Measurements from ENCODE around the gene ARL5C.
"Not testable (repeated sequence)": the region's sequence is repeated elsewhere in the genome, so short reads cannot be mapped to it uniquely, and the experiment has no call there.

Gene ARL5C

GRCh38 chr17:39143552-39144093 is 22.3 kb downstream of the ARL5C start:
- no peak for FAIRE-seq
- DNase-seq (ENCODE audit: insufficient read length, low spot score), result no peak

GRCh38 chr17:39141915-39142664 is 23.9 kb downstream of the ARL5C start:
- FAIRE-seq, result no peak
- DNase-seq (ENCODE audit: insufficient read length, low spot score), result no peak

- DNase-seq (ENCODE audit: insufficient read length, low spot score) (no peak), FAIRE-seq (no peak)
Measured at GRCh38 chr17:39141294-39141693, 24.7 kb downstream of the ARL5C start.

DNA sequence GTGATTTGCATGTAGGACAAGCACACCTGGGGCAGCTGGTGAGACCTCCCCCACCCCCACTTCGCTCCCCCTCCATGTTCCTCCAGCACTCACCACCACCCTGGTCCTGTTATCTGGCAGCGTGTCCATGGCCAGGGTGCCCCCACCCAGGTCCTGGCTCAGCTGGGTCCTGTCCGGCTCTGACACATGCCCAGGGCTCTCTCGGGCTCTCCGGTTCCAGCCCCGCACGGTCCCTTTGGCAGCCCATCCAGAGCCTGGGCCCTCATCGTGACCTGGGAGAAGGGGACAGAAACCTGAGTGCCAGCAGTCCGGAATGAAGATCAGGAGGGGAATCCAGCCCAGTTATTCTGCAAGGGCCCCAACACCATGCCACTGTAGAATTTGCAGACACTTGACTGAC is 26.4 kb downstream of the ARL5C start:
- DNase-seq (ENCODE audit: insufficient read length, low spot score) (no peak), FAIRE-seq (peak; percentile 88)

DNA sequence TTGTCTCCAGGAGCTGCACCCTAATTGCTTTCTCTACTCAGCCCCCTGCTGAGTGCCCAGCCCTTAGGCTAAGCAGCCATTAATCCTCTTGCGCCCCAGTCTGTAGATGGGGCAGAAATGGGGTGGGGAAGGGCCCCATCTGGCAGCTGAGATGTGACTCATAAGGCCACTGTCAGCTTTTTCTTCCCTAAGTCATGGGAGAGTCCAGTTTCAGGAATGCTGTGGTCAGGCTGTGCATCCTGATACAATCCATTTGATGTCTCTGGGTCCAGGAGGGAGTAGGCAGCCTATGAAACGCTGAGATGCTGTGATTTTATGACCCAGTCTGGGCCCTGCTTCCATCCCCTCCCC is 26.8 kb downstream of the ARL5C start:
- FAIRE-seq, result peak; percentile 91
- peak; percentile 80 for DNase-seq (ENCODE audit: insufficient read length, low spot score)

DNA sequence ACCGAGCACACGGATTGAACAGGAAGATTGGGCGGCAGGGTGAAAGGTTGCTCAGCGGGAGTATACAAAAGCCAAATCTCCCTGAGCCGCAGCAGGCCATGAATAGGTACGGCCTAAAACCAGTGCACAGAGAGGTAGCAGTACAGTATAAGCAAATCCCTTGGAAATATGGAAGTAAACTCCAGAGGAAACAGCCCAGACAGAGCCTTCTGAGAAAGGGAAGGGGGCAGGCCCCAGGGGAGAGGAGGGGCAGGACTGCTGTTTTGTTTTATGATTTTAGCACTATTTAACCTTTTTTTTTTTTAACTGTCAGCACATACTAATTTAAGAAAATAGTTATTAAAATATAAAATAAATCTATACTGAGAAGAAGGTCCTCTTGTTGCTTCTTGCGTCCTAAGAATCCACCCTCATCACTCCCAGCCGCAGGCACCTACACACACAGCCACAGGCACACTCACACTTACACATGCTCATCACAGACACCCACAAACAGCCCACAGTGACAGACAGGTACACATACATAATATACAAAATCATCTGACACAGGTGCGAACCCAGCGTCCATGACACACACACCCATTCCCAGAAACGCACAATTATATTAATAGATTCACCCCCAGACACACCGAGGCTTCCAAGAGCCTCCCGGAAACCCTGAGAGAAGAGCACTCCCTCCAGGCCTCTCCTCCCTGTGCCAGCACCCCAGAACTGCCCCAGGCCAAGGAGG is 27.4 kb downstream of the ARL5C start:
- DNase-seq (ENCODE audit: insufficient read length, low spot score) (no peak), FAIRE-seq (peak; percentile 52)

DNA sequence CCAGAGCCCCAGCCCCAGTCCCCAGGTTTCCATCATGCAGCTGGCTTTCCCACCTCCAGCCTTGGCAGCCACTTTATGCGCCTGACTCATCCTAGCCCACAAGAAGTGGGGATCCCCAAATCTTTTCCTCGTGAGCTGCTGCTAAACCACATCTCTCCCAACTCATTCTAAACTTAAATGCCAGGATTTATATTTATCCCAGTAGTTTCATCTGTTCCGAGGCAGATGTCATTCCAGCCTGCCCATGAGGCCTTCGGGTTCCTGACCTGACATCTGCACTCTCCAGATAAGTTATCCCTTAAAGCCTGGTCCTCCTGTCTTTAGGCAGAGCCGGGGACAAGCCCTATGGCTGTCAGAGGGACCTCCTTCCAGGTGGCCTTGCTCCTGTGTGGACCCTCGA is 31.1 kb downstream of the ARL5C start:
- no peak for FAIRE-seq

DNA sequence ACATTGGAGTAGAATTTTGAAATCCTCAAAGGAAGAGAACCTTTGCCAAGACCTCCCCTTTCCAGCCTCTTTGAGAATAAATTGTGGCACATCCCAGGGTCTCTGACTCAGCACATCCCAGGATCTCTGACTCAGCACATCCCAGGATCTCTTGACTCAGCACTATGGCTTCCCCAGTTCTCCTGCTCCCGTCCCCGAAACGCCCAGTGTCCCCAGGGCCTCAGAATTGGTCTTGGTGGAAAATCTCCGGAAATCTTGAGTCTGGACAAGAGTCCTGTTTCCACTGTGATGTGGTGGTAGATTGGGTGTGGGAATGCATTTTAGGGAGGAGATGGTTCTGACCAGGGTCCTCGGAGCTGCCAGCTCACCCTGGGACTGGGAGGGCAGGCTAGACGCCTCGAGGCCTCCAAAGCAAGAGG is 33.8 kb downstream of the ARL5C start:
- peak; percentile 20 for FAIRE-seq
- DNase-seq (ENCODE audit: insufficient read length, low spot score), result no peak

More for the DNA sequence above, 31.1 kb downstream of the ARL5C start:
- no peak for DNase-seq (ENCODE audit: insufficient read length, low spot score)

GRCh38 chr17:39131616-39132015 is 34.3 kb downstream of the ARL5C start:
- FAIRE-seq, result no peak
- DNase-seq (ENCODE audit: insufficient read length, low spot score), result no peak

- no peak for FAIRE-seq
Measured at GRCh38 chr17:39130205-39130604, 35.8 kb downstream of the ARL5C start.

DNA sequence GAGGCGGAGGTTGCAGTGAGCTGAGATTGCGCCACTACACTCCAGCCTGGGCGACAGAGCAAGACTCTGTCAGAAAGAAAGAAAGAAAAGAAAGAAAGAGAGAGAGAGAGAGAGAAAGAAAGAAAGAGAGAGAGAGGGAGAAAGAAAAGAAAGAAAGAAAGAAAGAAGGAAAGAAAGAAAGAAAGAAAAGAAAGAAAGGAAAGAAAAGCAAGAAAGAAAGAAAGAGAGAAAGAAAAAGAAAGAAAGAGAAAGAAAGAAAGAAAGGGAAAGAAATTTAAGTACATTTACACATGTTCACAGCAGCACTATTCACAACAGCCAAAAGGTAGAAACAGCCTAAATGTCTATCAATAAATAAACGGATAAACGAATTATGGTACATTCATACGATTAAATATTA is 36.4 kb downstream of the ARL5C start:
- FAIRE-seq; DNase-seq (ENCODE audit: insufficient read length, low spot score): not testable (repeated sequence)

More at GRCh38 chr17:39130205-39130604, 35.8 kb downstream of the ARL5C start:
- DNase-seq (ENCODE audit: insufficient read length, low spot score), result no peak

- no peak for FAIRE-seq
- no peak for DNase-seq (ENCODE audit: insufficient read length, low spot score)
Measured at GRCh38 chr17:39126436-39126835, 39.5 kb downstream of the ARL5C start.

DNA sequence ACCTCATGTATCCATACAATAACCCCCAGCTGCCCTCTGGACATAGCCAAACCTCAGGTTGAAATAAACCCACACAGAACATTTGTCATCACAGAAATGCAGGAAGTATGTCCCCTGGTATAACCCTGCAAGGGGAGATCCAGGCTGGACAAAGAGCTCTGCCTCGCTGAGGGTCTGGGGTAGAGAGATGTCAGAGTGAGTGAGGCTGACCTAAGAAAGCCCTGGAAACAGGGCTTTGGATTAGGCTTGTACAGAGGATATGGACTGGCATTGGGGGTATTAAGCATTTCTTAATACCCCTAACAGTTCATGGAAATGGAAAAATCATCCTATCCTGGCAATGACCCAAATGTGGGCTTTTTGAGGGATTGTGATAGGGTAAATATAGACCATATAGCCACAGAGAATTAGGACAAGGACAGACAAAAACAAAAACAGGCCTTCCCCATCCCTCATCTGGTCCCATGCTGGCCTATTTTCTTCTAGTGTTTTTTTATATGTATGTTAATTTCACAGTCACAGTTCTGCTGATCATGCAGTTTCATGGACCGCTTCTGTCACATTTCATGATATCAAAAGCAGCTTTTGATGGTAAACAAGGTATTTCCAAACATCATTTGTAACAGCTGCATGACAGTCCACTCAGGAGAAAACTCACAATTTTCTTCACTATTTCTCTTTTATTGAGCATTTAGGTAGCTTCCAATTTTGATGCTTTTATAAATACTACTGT is 40.7 kb downstream of the ARL5C start:
- DNase-seq (ENCODE audit: insufficient read length, low spot score), result no peak
- FAIRE-seq, result no peak

DNA sequence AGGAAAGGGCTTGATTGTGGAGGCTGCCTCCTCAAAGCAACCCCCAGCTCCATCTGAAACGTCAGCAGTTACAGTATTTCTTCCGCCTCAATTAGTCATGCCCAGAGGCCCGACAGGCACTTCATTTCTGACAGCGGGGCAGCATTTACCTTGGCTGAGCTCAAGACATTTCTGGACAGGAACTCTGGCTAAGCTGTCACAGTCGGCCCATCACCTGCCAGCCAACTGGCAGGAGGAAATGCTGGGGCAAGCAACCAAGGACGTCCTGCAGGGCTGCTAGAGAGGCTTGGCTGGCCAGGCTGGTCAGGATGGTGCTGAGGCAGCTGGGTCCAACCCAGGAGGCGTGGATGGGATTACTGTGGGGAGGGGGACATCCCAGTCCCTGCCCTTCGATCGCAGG is 42.3 kb downstream of the ARL5C start:
- FAIRE-seq, result no peak
- DNase-seq (ENCODE audit: insufficient read length, low spot score), result no peak

- DNase-seq (ENCODE audit: insufficient read length, low spot score) (no peak), FAIRE-seq (no peak)
Measured at GRCh38 chr17:39122991-39123390, 43.0 kb downstream of the ARL5C start.

- not testable (repeated sequence) for FAIRE-seq
Measured at GRCh38 chr17:39121919-39122318, 44.0 kb downstream of the ARL5C start.

GRCh38 chr17:39118674-39119419 is 47.1 kb downstream of the ARL5C start:
- DNase-seq (ENCODE audit: insufficient read length, low spot score), result no peak
- FAIRE-seq, result no peak

More at GRCh38 chr17:39121919-39122318, 44.0 kb downstream of the ARL5C start:
- not testable (repeated sequence) for DNase-seq (ENCODE audit: insufficient read length, low spot score)

DNA sequence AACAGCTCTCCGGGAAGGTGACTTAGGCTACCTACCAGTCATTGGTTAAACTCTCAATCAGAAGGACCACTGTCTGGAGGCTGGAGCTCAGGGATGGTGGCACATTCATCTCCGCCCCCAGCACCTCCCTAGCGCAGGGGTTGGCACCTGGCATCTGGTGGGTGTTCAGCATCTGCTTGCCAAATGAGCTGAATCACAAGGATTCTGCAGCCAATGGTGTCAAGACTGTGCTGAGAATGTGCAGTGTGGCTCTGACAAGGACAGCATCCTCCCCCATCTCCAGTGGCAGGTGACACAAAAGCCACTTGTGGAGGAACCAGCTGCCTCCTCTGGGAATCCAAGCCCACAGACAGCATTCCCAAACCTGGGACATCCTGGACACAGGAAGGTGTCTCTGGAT is 49.7 kb downstream of the ARL5C start:
- no peak for DNase-seq (ENCODE audit: insufficient read length, low spot score)
- FAIRE-seq, result peak; percentile 16

DNA sequence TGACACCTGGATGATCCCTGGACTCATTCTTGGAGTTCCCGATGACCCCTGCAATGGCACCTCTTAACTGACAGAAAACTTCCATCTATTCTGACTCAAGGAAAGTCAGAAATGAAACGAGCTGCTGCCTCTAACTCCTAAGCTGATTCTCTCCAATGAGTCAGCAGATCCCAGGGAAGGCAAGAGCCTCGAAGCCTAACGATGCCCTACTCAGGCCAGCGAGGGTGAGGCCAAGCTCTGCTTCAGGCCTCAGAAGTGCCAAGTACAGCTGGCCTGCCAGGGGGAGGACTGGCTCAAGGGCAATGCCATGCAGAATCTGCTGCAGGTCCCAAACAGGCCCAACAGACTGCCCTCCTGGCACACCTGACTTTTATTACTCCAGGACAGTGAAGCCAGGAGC is 50.8 kb downstream of the ARL5C start:
- FAIRE-seq, result no peak
- no peak for DNase-seq (ENCODE audit: insufficient read length, low spot score)

GRCh38 chr17:39114723-39115122 is 51.2 kb downstream of the ARL5C start:
- FAIRE-seq (no peak), DNase-seq (ENCODE audit: insufficient read length, low spot score) (no peak)
